ENCODE measurements around the gene CCDC91.

GRCh38 chr12:28413460-28414109 lies 223.3 kb downstream of the CCDC91 start:
- TF ChIP-seq POLR2A (IDR thresholded peaks at IDR 0.05; ENCODE audit: low read depth, low read length) (no peak), POLR2AphosphoS5 (IDR thresholded peaks at IDR 0.05; ENCODE audit: low read depth, low read length) (no peak)
